GM12878 (cell line): ENCODE data around the gene PPP2R5D. TPM values are rescaled to one million over a fixed set of nuclear protein-coding genes. Genes with fewer than 3 reads are reported as not detected.

ENCODE experiments used
- ATAC-seq: fragments of 200-7000 bp; cut with Tn5 transposase; 3 replicates; pipeline ENCODE4 v1.9.1; 2020; ENCODE audit warnings: mild to moderate bottlenecking, moderate library complexity
- BruUV-seq: library from RNA; stranded (reverse); fragments of 400-500 nt; replicated peaks from 2 replicates; lab custom pipeline; 2021; lab: Mats Ljungman, UMichigan
- CTCF ChIA-PET: fragments of 300-600 bp; sonication (Branson Sonifier 250); formaldehyde crosslinking; extraction: SDS; loops from one replicate; lab custom pipeline; 2021; ENCODE audit warnings: inconsistent platforms; lab: Yijun Ruan, JAX
- POLR2A ChIA-PET: fragments of 350-600 bp; formaldehyde crosslinking; extraction: SDS; loops from one replicate; lab custom pipeline; 2021; ENCODE audit warnings: inconsistent platforms; lab: Charles Lee
- RAD21 ChIA-PET: fragments of 300-600 bp; sonication (Branson Sonifier 250); formaldehyde crosslinking; loops from one replicate; lab custom pipeline; 2023; ENCODE audit warnings: antibody characterized with exemption; ENCODE audit not compliant: unreplicated experiment; lab: Charles Lee
- SMC1A ChIA-PET: fragments of 300-600 bp; sonication (Branson Sonifier 250); formaldehyde crosslinking; loops from one replicate; lab custom pipeline; 2023; ENCODE audit not compliant: unreplicated experiment, uncharacterized antibody; lab: Charles Lee
- DNase-seq: peaks from one replicate; pipeline ENCODE4 v3.0.0-alpha.2; 2011; ENCODE audit warnings: low read depth, low spot score
- FAIRE-seq: peaks from 3 replicates; lab custom pipeline; 2011; peaks lifted over from hg19 to GRCh38; lab: Jason Lieb, UNC
- H2AFZ ChIP-seq: 2 replicates; pipeline ENCODE4 v1.6.0; 2011; ENCODE audit warnings: low read depth, low read length, control low read depth; ENCODE audit not compliant: control insufficient read depth
- H3K27ac ChIP-seq: 2 replicates; pipeline ENCODE4 v1.5.1; 2011; ENCODE audit warnings: control low read depth; ENCODE audit not compliant: control insufficient read depth, insufficient read depth
- H3K27me3 ChIP-seq, 2 experiments: replicated peaks in 1 of 2; 2 replicates each; pipeline versions ENCODE4 v1.6.0 to v1.6.1; 2011; ENCODE audit warnings: low read length in 1 of 2; ENCODE audit not compliant: control insufficient read depth in 2 of 2, insufficient read depth in 2 of 2
- H3K36me3 ChIP-seq, 2 experiments: 2 replicates each; pipeline ENCODE4 v1.5.1; 2011; ENCODE audit warnings: low read length in 1 of 2; ENCODE audit not compliant: control insufficient read depth in 2 of 2, insufficient read depth in 2 of 2
- H3K4me1 ChIP-seq: 2 replicates; pipeline ENCODE4 v1.6.1; 2011; ENCODE audit warnings: mild to moderate bottlenecking, low read length, moderate library complexity, mixed read lengths; ENCODE audit not compliant: control insufficient read depth, insufficient read depth
- H3K4me2 ChIP-seq: 2 replicates; pipeline ENCODE4 v1.6.0; 2011; ENCODE audit warnings: control low read depth; ENCODE audit not compliant: control insufficient read depth, insufficient read depth
- H3K4me3 ChIP-seq: fragments of 200-600 bp; sonication (generic); 2 replicates; pipeline ENCODE4 v1.5.1; 2016
- H3K79me2 ChIP-seq: 2 replicates; pipeline ENCODE4 v1.6.0; 2011; ENCODE audit warnings: low read length; ENCODE audit not compliant: control insufficient read depth, insufficient read depth
- H3K9ac ChIP-seq: 2 replicates; pipeline ENCODE4 v1.8.0; 2011; ENCODE audit warnings: low read length, control low read depth, mixed read lengths; ENCODE audit not compliant: control insufficient read depth, insufficient read depth
- H3K9me3 ChIP-seq: replicated peaks from 3 replicates; pipeline ENCODE4 v1.5.1; 2011; ENCODE audit warnings: mild to moderate bottlenecking, low read length; ENCODE audit not compliant: control insufficient read depth, insufficient read depth
- H4K20me1 ChIP-seq: 2 replicates; pipeline ENCODE4 v1.6.0; 2011; ENCODE audit not compliant: control insufficient read depth, insufficient read depth
- ATF7 ChIP-seq: fragments of 450-650 bp; IDR thresholded peaks from 2 replicates; pipeline ENCODE4 v1.6.1; 2016; ENCODE audit warnings: low read depth, mild to moderate bottlenecking
- BACH1 ChIP-seq: fragments of 450-650 bp; IDR thresholded peaks from 2 replicates; pipeline ENCODE4 v1.6.1; 2017; ENCODE audit warnings: mild to moderate bottlenecking, borderline replicate concordance
- BHLHE40 ChIP-seq, 2 experiments: fragments of 450-650 bp in 1 of 2; IDR thresholded peaks; 2 replicates each; pipeline ENCODE4 v1.6.1; 2011 to 2017; ENCODE audit warnings: low read depth in 2 of 2, borderline replicate concordance in 1 of 2, improper control_type of control experiment in 1 of 2, low read length in 1 of 2, mild to moderate bottlenecking in 1 of 2
- BMI1 ChIP-seq: fragments of 450-650 bp; IDR thresholded peaks from 2 replicates; pipeline ENCODE4 v1.6.1; 2016; ENCODE audit warnings: mild to moderate bottlenecking, moderate library complexity, borderline replicate concordance
- CHD2 ChIP-seq: IDR thresholded peaks from 2 replicates; pipeline ENCODE4 v1.6.1; 2011; ENCODE audit warnings: low read depth, low read length, improper control_type of control experiment, borderline replicate concordance
- CREB1 ChIP-seq: IDR thresholded peaks from 2 replicates; pipeline ENCODE4 v1.6.1; 2012; ENCODE audit warnings: low read depth, mild to moderate bottlenecking, inconsistent platforms
- HDGF ChIP-seq: fragments of 450-650 bp; IDR thresholded peaks from 2 replicates; pipeline ENCODE4 v1.6.1; 2016; ENCODE audit warnings: antibody characterized with exemption
- IRF4 ChIP-seq: IDR thresholded peaks from 2 replicates; pipeline ENCODE4 v1.6.1; 2011; ENCODE audit warnings: low read depth, low read length
- MTA3 ChIP-seq: IDR thresholded peaks from 2 replicates; pipeline ENCODE4 v1.6.1; 2012; ENCODE audit warnings: low read length, inconsistent platforms, borderline replicate concordance
- NRF1 ChIP-seq: conservative IDR thresholded peaks from 2 replicates; pipeline ENCODE4 v1.6.1; 2011; ENCODE audit warnings: mild to moderate bottlenecking, low read depth, low read length, improper control_type of control experiment
- PAX5 ChIP-seq: IDR thresholded peaks from 2 replicates; pipeline ENCODE4 v1.6.1; 2011; ENCODE audit warnings: low read depth, low read length, borderline replicate concordance
- POLR2A ChIP-seq: IDR thresholded peaks from 2 replicates; pipeline ENCODE4 v1.6.1; 2011; ENCODE audit warnings: low read depth, mild to moderate bottlenecking, low read length
- SP1 ChIP-seq: IDR thresholded peaks from one replicate; pipeline ENCODE4 v1.6.1; 2011; ENCODE audit warnings: low read depth, low read length
- SREBF1 ChIP-seq: IDR thresholded peaks from 2 replicates; pipeline ENCODE4 v1.6.1; 2012; ENCODE audit warnings: mild to moderate bottlenecking, low read length
- SREBF2 ChIP-seq: IDR thresholded peaks from 2 replicates; pipeline ENCODE4 v1.6.1; 2012; ENCODE audit warnings: mild to moderate bottlenecking, low read length
- TARDBP ChIP-seq: IDR thresholded peaks from 2 replicates; pipeline ENCODE4 v1.6.1; 2016; ENCODE audit warnings: borderline replicate concordance
- YY1 ChIP-seq: IDR thresholded peaks from 2 replicates; pipeline ENCODE4 v1.6.1; 2011; ENCODE audit warnings: low read depth, mild to moderate bottlenecking, low read length
- WGBS: methylation state at CpG from one replicate; pipeline ENCODE4 v1.1.6; 2016; ENCODE audit warnings: low lambda C conversion rate; ENCODE audit not compliant: insufficient replicate concordance, insufficient coverage; ENCODE audit errors: missing lambda C conversion rate; 5-methylcytosine and 5-hydroxymethylcytosine counted together
- in situ Hi-C: fragments of 300-500 bp; cut with MboI; formaldehyde crosslinking; loops from 9 replicates; pipeline ENCODE4 v1.14.3; 2018; ENCODE audit warnings: mixed read lengths
- intact Hi-C: fragments of 100-400 bp; cut with micrococcal nuclease; formaldehyde crosslinking; loops from one replicate; pipeline ENCODE4 v1.14.2; 2022; ENCODE audit not compliant: unreplicated experiment
- polyA plus RNA-seq, 11 experiments: library from polyadenylated mRNA; depleted of rRNA in 4 of 11; unstranded in 6 of 11; stranded (reverse) in 5 of 11; fragments of >200 nt; fragmentation: Nextera tagmentation in 4 of 11; fragmentation: Illumina TruSeq in 1 of 11; extraction: Ambion mirVana in 4 of 11; extraction: Trizol in 1 of 11; gene quantifications; 1 replicate in 1 of 11; 2 replicates in 10 of 11; pipeline versions ENCODE4 v1.2.1 to v1.2.3, GENCODE V29; 2011 to 2016; ENCODE audit warnings: inconsistent platforms in 2 of 11, missing spikeins in 2 of 11, low read depth in 1 of 11
- total RNA-seq, 4 experiments: library from RNA; depleted of rRNA in 3 of 4; stranded (reverse); fragments of >200 nt in 3 of 4; fragmentation: Illumina TruSeq in 1 of 4; extraction: Trizol in 1 of 4; gene quantifications; 2 replicates each; pipeline versions ENCODE4 v1.2.1 to v1.2.3, GENCODE V29; 2013 to 2021
- TF ChIP-seq, protein P1 (sequence below): IDR thresholded peaks from 2 replicates; pipeline ENCODE4 v1.6.1; 2011; ENCODE audit warnings: mild to moderate bottlenecking, low read depth, low read length, moderate library complexity; ENCODE audit not compliant: insufficient replicate concordance
- TF ChIP-seq, protein P2 (sequence below): fragments of 450-650 bp; IDR thresholded peaks from 2 replicates; pipeline ENCODE4 v1.6.1; 2017; ENCODE audit warnings: mild to moderate bottlenecking, moderate library complexity

PPP2R5D gene
- total and polyA plus RNA-seq, 10 of the 15 experiments (the other 5 are each of a cell fraction or from before 2014, with no cell fraction given) = 1.5 to 59.0 (median 32.0) TPM

DNA sequence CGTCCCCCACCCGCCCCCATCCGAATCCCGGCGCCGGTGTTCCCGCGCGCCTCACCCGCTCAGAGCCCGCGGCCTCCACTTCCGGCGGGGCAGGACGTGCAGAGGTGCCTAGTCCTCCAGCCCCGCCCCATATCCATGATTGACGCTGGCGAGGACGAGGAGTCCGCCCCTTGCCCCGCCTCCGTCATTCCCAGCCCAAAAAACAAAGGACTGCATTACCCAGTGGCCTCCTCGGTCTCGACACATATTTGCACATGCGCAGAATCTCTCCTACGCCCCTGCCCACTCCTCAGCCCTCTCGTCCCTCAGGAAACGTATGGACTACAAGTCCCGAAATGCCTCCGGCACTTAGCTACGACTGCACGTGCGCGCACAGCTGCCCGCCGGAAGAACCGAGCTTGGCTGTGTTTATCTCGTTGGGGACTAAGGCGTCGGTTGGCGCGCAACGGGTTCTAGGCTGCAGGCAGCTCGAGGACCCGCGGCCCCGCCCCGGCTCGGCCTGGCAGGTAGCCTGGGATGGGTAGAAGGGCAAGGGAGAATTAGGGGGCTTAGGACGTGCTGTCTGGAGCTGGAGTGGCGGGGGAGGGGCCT, 29.6 kb downstream of the PPP2R5D start, which contains the start of the genes KLHDC3 and MEA1:
Gene KLHDC3 (plus strand): TSS at position 407 of the 591 bp plus-strand sequence. CDS start 2,944 bp downstream, outside the sequence.
Gene MEA1 (minus strand): TSS at position 104 of the 591 bp plus-strand sequence. CDS start 133 bp downstream, outside the sequence.
- H2AFZ ChIP-seq = peak within 1 kb of the TSS; percentile 75
- peak within 1 kb of the TSS; percentile 60 for H3K27ac ChIP-seq
- H3K9me3 ChIP-seq = no peaks in the 10 kb centered on the region
- intact Hi-C loops (loop anchor here (1.0 kb wide), 1 partner anchor 157 kb away; the partner anchor contains the start of gene SRF), in situ Hi-C loops (no loop called here)
- peaks cover 7% of the 10 kb centered on the region for H3K4me1 ChIP-seq
- H3K9ac ChIP-seq = peak within 1 kb of the TSS; percentile 73
- peaks cover 11 to 15% of the 10 kb centered on the region in 2 experiments; a peak in 3 of 4 replicates for H3K36me3 ChIP-seq
- no peaks in the 10 kb centered on the region for H3K27me3 ChIP-seq
- peak within 1 kb of the TSS; percentile 85 for H3K4me3 ChIP-seq
- ChIA-PET POLR2A (interaction anchor here (0.6 to 3.3 kb wide), 17 partner anchors 8 to 450 kb away, joined by 3 to 22 read pairs (median 7); partner anchors contain the start of genes CNPY3, CUL7, KLC4 and MRPL2), SMC1A (interaction anchor here (0.6 to 2.8 kb wide), 12 partner anchors 9 to 563 kb away, joined by 3 to 13 read pairs (median 4); partner anchors contain the start of genes CNPY3, CUL7, KLC4 and MRPL2), RAD21 (interaction anchor here (0.5 to 1.9 kb wide), 16 partner anchors 8 to 450 kb away, joined by 3 to 9 read pairs (median 4); partner anchors contain the start of genes CNPY3, CUL7, KLC4 and MRPL2), CTCF (interaction anchor here (0.7 to 2.5 kb wide), 8 partner anchors 9 to 133 kb away, joined by 3 to 10 read pairs (median 4); partner anchors contain the start of gene PEX6)
- BruUV-seq = no TSS peak
- ATAC-seq (peak; percentile 96), DNase-seq (peak; percentile 100), FAIRE-seq (peak; percentile 99)
- peak within 1 kb of the TSS; percentile 98 for H3K4me2 ChIP-seq
- peaks cover 23% of the 10 kb centered on the region for H3K79me2 ChIP-seq
- H4K20me1 ChIP-seq = no peaks in the 10 kb centered on the region
- 1% methylated on average over 44 of the region's 51 CpGs for whole genome bisulfite sequencing
- TF ChIP-seq SREBF1 = peak; percentile 58
- no peak for TF ChIP-seq IRF4
- TF ChIP-seq POLR2A = peak; percentile 82
- TF ChIP-seq, protein P1, sequence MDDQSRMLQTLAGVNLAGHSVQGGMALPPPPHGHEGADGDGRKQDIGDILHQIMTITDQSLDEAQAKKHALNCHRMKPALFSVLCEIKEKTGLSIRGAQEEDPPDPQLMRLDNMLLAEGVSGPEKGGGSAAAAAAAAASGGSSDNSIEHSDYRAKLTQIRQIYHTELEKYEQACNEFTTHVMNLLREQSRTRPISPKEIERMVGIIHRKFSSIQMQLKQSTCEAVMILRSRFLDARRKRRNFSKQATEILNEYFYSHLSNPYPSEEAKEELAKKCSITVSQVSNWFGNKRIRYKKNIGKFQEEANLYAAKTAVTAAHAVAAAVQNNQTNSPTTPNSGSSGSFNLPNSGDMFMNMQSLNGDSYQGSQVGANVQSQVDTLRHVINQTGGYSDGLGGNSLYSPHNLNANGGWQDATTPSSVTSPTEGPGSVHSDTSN = peak; percentile 96
- TF ChIP-seq BHLHE40 (IDR thresholded peaks at IDR 0.05; ENCODE audit: borderline replicate concordance in 1 of 2, low read depth in 2 of 2, low read length in 1 of 2) = peak; percentile 99
- peak; percentile 46; the same call in 1 of the 2 replicates for TF ChIP-seq TARDBP
- TF ChIP-seq NRF1 = peak; percentile 57
- TF ChIP-seq PAX5 = no peak
- TF ChIP-seq SREBF2 = peak; percentile 29; the same call in 1 of the 2 replicates
- peak; percentile 93 for TF ChIP-seq HDGF
- TF ChIP-seq CREB1 = peak; percentile 90
- peak; percentile 68; the same call in 1 of the 2 replicates for TF ChIP-seq CHD2
- 0 out of 2 replicates have a peak, but pooled peaks have one; percentile 49 for TF ChIP-seq YY1
- TF ChIP-seq BMI1 = no peak
- TF ChIP-seq MTA3 = no peak
- TF ChIP-seq, protein P2, sequence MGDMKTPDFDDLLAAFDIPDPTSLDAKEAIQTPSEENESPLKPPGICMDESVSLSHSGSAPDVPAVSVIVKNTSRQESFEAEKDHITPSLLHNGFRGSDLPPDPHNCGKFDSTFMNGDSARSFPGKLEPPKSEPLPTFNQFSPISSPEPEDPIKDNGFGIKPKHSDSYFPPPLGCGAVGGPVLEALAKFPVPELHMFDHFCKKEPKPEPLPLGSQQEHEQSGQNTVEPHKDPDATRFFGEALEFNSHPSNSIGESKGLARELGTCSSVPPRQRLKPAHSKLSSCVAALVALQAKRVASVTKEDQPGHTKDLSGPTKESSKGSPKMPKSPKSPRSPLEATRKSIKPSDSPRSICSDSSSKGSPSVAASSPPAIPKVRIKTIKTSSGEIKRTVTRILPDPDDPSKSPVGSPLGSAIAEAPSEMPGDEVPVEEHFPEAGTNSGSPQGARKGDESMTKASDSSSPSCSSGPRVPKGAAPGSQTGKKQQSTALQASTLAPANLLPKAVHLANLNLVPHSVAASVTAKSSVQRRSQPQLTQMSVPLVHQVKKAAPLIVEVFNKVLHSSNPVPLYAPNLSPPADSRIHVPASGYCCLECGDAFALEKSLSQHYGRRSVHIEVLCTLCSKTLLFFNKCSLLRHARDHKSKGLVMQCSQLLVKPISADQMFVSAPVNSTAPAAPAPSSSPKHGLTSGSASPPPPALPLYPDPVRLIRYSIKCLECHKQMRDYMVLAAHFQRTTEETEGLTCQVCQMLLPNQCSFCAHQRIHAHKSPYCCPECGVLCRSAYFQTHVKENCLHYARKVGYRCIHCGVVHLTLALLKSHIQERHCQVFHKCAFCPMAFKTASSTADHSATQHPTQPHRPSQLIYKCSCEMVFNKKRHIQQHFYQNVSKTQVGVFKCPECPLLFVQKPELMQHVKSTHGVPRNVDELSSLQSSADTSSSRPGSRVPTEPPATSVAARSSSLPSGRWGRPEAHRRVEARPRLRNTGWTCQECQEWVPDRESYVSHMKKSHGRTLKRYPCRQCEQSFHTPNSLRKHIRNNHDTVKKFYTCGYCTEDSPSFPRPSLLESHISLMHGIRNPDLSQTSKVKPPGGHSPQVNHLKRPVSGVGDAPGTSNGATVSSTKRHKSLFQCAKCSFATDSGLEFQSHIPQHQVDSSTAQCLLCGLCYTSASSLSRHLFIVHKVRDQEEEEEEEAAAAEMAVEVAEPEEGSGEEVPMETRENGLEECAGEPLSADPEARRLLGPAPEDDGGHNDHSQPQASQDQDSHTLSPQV = no peak
- TF ChIP-seq SP1 = peak; percentile 52
- TF ChIP-seq ATF7 = peak; percentile 50; the same call in 1 of the 2 replicates
- no peak; the same call in 1 of the 2 replicates for TF ChIP-seq BACH1
